ENCODE measurements around the gene AP1B1. TPM values are rescaled to one million over a fixed set of nuclear protein-coding genes. Genes with fewer than 3 reads are reported as not detected.
A peak's percentile ranks its signal among the peaks of the same experiment; 100 is the strongest.

The AP1B1 gene
- total and polyA plus RNA-seq, 2 of the 8 experiments (the other 6 are each of a cell fraction or from before 2014, with no cell fraction given): 64.2 to 86.8 TPM

DNA sequence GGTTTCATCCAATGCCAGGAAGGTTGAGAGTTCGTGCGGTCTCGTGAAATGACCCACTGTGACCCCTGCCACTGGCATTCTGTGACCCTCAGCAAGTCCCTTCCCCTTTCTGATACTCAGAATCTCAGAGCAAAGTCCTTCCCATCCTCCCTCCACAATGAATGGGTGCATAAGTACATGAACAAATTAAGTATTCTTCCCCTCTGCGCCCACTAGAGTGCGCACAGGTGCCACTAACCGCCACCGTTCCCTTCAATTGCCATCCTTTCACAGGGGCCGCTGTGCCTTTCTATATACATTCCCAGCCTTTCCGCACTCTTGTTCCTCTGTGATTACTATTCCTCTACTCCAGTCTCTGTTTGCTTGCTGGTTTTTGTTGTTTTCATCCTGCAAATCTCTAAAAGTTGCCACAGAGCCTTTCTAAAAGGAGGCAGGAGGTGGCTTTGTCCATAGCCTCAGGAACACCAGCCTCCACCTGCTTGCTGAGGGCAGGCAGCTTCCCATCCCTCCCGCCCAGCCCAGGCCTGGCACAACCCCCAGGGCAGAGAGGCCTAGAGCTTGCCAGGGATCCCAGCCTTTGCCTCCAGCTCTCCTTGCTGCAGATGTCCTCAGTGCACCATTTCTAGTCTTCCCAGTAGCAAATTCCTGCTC, 6.7 kb upstream of the AP1B1 start:
- FAIRE-seq (peak; percentile 89), DNase-seq (ENCODE audit: low read depth in 1 of 2, low spot score in 2 of 2) (peak; percentile 36 to 75)
- 17% methylated on average over 10 of the region's 10 CpGs; no CpG with 5 or more reads in 1 of the 2 experiments for WGBS, 2 experiments (ENCODE audit: extremely low coverage in 1 of 2, insufficient coverage in 1 of 2, insufficient read length in 1 of 2, insufficient replicate concordance in 2 of 2, low coverage in 1 of 2, low lambda C conversion rate in 2 of 2, missing lambda C conversion rate in 1 of 2)
- peak; percentile 97 for TF ChIP-seq RAD21 (IDR thresholded peaks at IDR 0.05 in 1 of 2, conservative IDR thresholded peaks at IDR 0.05 in 1 of 2; ENCODE audit: low read depth in 2 of 2, low read length in 2 of 2)
- 0 out of 2 replicates have a peak, but pooled peaks have one; percentile 30 for TF ChIP-seq EGR1 (IDR thresholded peaks at IDR 0.05; ENCODE audit: borderline replicate concordance, low read depth, low read length)
- TF ChIP-seq USF2 (IDR thresholded peaks at IDR 0.05; ENCODE audit: low read length): no peak
- TF ChIP-seq SIN3A (conservative IDR thresholded peaks at IDR 0.05 in 1 of 2, IDR thresholded peaks at IDR 0.05 in 1 of 2; ENCODE audit: low read depth in 1 of 2, low read length in 2 of 2): no peak
- TF ChIP-seq, protein P1, sequence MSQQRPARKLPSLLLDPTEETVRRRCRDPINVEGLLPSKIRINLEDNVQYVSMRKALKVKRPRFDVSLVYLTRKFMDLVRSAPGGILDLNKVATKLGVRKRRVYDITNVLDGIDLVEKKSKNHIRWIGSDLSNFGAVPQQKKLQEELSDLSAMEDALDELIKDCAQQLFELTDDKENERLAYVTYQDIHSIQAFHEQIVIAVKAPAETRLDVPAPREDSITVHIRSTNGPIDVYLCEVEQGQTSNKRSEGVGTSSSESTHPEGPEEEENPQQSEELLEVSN (IDR thresholded peaks at IDR 0.05): 0 out of 2 replicates have a peak, but pooled peaks have one; percentile 13
- TF ChIP-seq GABPA (IDR thresholded peaks at IDR 0.05; ENCODE audit: borderline replicate concordance, insufficient read depth, low read length): peak; percentile 33; the same call in 1 of the 2 replicates
- no peak for TF ChIP-seq CHD2 (IDR thresholded peaks at IDR 0.05; ENCODE audit: low read length)
- no peak for TF ChIP-seq CBX8 (IDR thresholded peaks at IDR 0.05; ENCODE audit: borderline replicate concordance, low read depth, low read length)
- TF ChIP-seq JUN (IDR thresholded peaks at IDR 0.05; ENCODE audit: low read depth, low read length): no peak

More for the DNA sequence above, 6.7 kb upstream of the AP1B1 start:
- Histone ChIP-seq H3K36me3 (ENCODE audit: control insufficient read depth in 2 of 4, insufficient read depth in 4 of 4, low read length in 3 of 4) (no peaks in the 10 kb centered on the region), H3K14ac (ENCODE audit: insufficient read length) (no peak overlapping the region), H2BK20ac (ENCODE audit: low read length) (no peak overlapping the region), H3K4me3 (ENCODE audit: extremely low read depth in 1 of 4, insufficient read depth in 2 of 4, low read depth in 3 of 4, low read length in 4 of 4) (no peak overlapping the region), H3K56ac (replicated peaks; ENCODE audit: insufficient read length, low read depth, low read length) (no peak overlapping the region), H2BK12ac (ENCODE audit: low read depth, low read length) (0 out of 2 replicates have a peak overlapping the region, but pooled peaks have one; percentile 11), H2BK120ac (replicated peaks; ENCODE audit: low read depth, low read length) (no peak overlapping the region), H4K5ac (ENCODE audit: insufficient read length, low read depth, low read length) (no peak overlapping the region), H2AFZ (ENCODE audit: low read length) (peak overlapping the region; percentile 81; the same call in 1 of the 2 replicates), H3K27ac (ENCODE audit: low read depth, low read length) (no peak overlapping the region), H3K9ac (replicated peaks in 1 of 4; ENCODE audit: extremely low read depth in 1 of 4, low read depth in 3 of 4, low read length in 3 of 4) (no peak overlapping the region), H2BK15ac (ENCODE audit: low read length) (no peak overlapping the region), H3K27me3 (replicated peaks in 1 of 4; ENCODE audit: control insufficient read depth in 3 of 4, extremely low read depth in 1 of 4, insufficient read depth in 3 of 4, low read length in 3 of 4) (no peaks in the 10 kb centered on the region), H3K9me3 (ENCODE audit: insufficient read depth in 2 of 2, low read depth in 1 of 2, low read length in 1 of 2) (no peaks in the 10 kb centered on the region), H3K79me2 (ENCODE audit: control insufficient read depth in 1 of 2, insufficient read depth in 2 of 2, low read length in 2 of 2) (no peaks in the 10 kb centered on the region), H3K23ac (ENCODE audit: insufficient read length) (no peak overlapping the region), H4K91ac (replicated peaks; ENCODE audit: insufficient read length, low read length) (no peak overlapping the region), H3K23me2 (ENCODE audit: low read depth, low read length) (no peaks in the 10 kb centered on the region), H3K4me1 (replicated peaks in 1 of 4; ENCODE audit: control insufficient read depth in 3 of 4, insufficient read depth in 4 of 4, low read length in 3 of 4) (no peaks in the 10 kb centered on the region), H3K18ac (ENCODE audit: extremely low read depth, low read length) (no peak overlapping the region), H2AK5ac (ENCODE audit: low read depth, low read length) (no peak overlapping the region), H3K4me2 (ENCODE audit: insufficient read depth in 1 of 2, low read depth in 2 of 2, low read length in 2 of 2) (no peak overlapping the region), H4K8ac (ENCODE audit: extremely low read depth, insufficient read depth, low read length) (no peak overlapping the region), H2BK5ac (ENCODE audit: low read depth, low read length) (0 out of 2 replicates have a peak overlapping the region, but pooled peaks have one; percentile 27), H3K4ac (replicated peaks; ENCODE audit: insufficient read length, low read depth, low read length) (no peak overlapping the region), H4K20me1 (replicated peaks in 1 of 2; ENCODE audit: control insufficient read depth in 1 of 2, insufficient read depth in 2 of 2, low read length in 2 of 2) (no peaks in the 10 kb centered on the region), H3K79me1 (ENCODE audit: low read depth, low read length) (no peaks in the 10 kb centered on the region)
- ChIA-PET POLR2A (ENCODE audit: partially characterized antibody) (interaction anchor here (1.0 to 1.2 kb wide), 2 partner anchors 85 to 87 kb away, joined by 3 read pairs; partner anchors contain the start of gene NEFH), CTCF (ENCODE audit: partially characterized antibody) (interaction anchor here (0.8 to 6.1 kb wide), 18 partner anchors 11 to 154 kb away, joined by 3 to 47 read pairs (median 4); no protein-coding TSS in a partner anchor)

Data from H1 (cell line).